Activated CD8-positive, alpha-beta T cell treated with anti-CD3 and anti-CD28 coated beads for 36 hours (primary cell): Measurements from ENCODE around the gene METTL16. TPM values are rescaled to one million over a fixed set of nuclear protein-coding genes. Genes with fewer than 3 reads are reported as not detected.

Experiments
- ATAC-seq: fragments of 200-7000 bp; cut with Tn5 transposase; one replicate; pipeline ENCODE4 v1.10.0; 2021; ENCODE audit warnings: mild to moderate bottlenecking, moderate library complexity
- CTCF ChIA-PET: fragments of 350-600 bp; sonication (Branson Sonifier 250); formaldehyde crosslinking; loops from one replicate; lab custom pipeline; 2021; ENCODE audit warnings: antibody characterized with exemption; lab: Charles Lee
- POLR2A ChIA-PET: fragments of 350-600 bp; sonication (Branson Sonifier 250); formaldehyde crosslinking; loops from one replicate; lab custom pipeline; 2021; ENCODE audit warnings: antibody characterized with exemption; lab: Charles Lee
- DNase-seq: peaks from one replicate; pipeline ENCODE4 v3.0.0-alpha.2; 2020
- H3K27ac Mint-ChIP-seq: one replicate; pipeline ENCODE4 v1.8.0; 2021; ENCODE audit warnings: mild to moderate bottlenecking, mixed read lengths
- H3K27me3 Mint-ChIP-seq: one replicate; pipeline ENCODE4 v1.8.0; 2021; ENCODE audit warnings: mixed read lengths
- H3K36me3 Mint-ChIP-seq: one replicate; pipeline ENCODE4 v1.8.0; 2021; ENCODE audit warnings: low read depth, mixed read lengths
- H3K4me1 Mint-ChIP-seq: one replicate; pipeline ENCODE4 v1.8.0; 2021; ENCODE audit warnings: low read depth, mixed read lengths
- H3K4me3 Mint-ChIP-seq: one replicate; pipeline ENCODE4 v1.8.0; 2021; ENCODE audit warnings: mild to moderate bottlenecking, moderate library complexity, mixed read lengths
- H3K9me3 Mint-ChIP-seq: one replicate; pipeline ENCODE4 v1.8.0; 2021; ENCODE audit warnings: mixed read lengths
- CTCF ChIP-seq: fragments of 200-600 bp; IDR thresholded peaks from one replicate; pipeline ENCODE4 v1.8.0; 2022; ENCODE audit warnings: antibody characterized with exemption, mild to moderate bottlenecking
- intact Hi-C: fragments of 100-400 bp; cut with micrococcal nuclease; formaldehyde crosslinking; loops from one replicate; pipeline ENCODE4 v1.10.0; 2022
- total RNA-seq, 2 experiments: library from RNA; stranded (reverse); gene quantifications; one replicate each; pipeline ENCODE4 v1.2.3, GENCODE V29; 2021

The METTL16 gene
- total RNA-seq, 2 experiments from 2014 or later = 47.9 to 50.3 TPM

GRCh38 chr17:2383628-2384167 is 128.0 kb downstream of the METTL16 start:
- peak overlapping the region; percentile 25 for H3K27ac Mint-ChIP-seq
- intact Hi-C loops = loop anchor here (2.0 kb wide), 1 partner anchor 33 kb away; no protein-coding TSS in a partner anchor
- H3K4me1 Mint-ChIP-seq = peaks cover 2% of the 10 kb centered on the region
- ATAC-seq (no peak), DNase-seq (no peak)
- no peaks in the 10 kb centered on the region for H3K9me3 Mint-ChIP-seq
- no peak overlapping the region for H3K4me3 Mint-ChIP-seq
- CTCF ChIA-PET = interaction anchor here (1.2 to 14.2 kb wide), 14 partner anchors 9 to 326 kb away, joined by 3 to 463 read pairs (median 13); partner anchors contain the start of gene MNT
- peaks cover 4% of the 10 kb centered on the region for H3K36me3 Mint-ChIP-seq
- POLR2A ChIA-PET = interaction anchor here (0.9 to 6.4 kb wide), 5 partner anchors 9 to 33 kb away, joined by 3 to 43 read pairs (median 21); partner anchors contain the start of gene MNT
- TF ChIP-seq CTCF = no peak
- no peaks in the 10 kb centered on the region for H3K27me3 Mint-ChIP-seq

- intact Hi-C loops = no loop called here
- ChIA-PET POLR2A (interaction anchor here (1.1 to 6.4 kb wide), 4 partner anchors 11 to 31 kb away, joined by 6 to 43 read pairs (median 29); partner anchors contain the start of gene MNT), CTCF (interaction anchor here (0.9 to 14.2 kb wide), 13 partner anchors 12 to 136 kb away, joined by 3 to 463 read pairs (median 19); partner anchors contain the start of gene MNT)
- DNase-seq (no peak), ATAC-seq (no peak)
- Mint-ChIP-seq H3K27me3 (no peaks in the 10 kb centered on the region), H3K9me3 (no peaks in the 10 kb centered on the region), H3K4me1 (no peaks in the 10 kb centered on the region), H3K27ac (peak overlapping the region; percentile 34), H3K36me3 (no peaks in the 10 kb centered on the region), H3K4me3 (no peak overlapping the region)
- no peak for TF ChIP-seq CTCF
Observed at GRCh38 chr17:2380950-2381649, 130.6 kb downstream of the METTL16 start.

- H3K9me3 Mint-ChIP-seq = no peaks in the 10 kb centered on the region
- DNase-seq (no peak), ATAC-seq (no peak)
- ChIA-PET POLR2A (interaction anchor here (1.1 to 4.3 kb wide), 3 partner anchors 11 to 32 kb away, joined by 6 to 37 read pairs (median 21); no protein-coding TSS in a partner anchor), CTCF (interaction anchor here (0.9 to 14.2 kb wide), 3 partner anchors 22 to 34 kb away, joined by 3 to 463 read pairs (median 46); partner anchors contain the start of gene MNT)
- no peak overlapping the region for H3K4me3 Mint-ChIP-seq
- H3K27ac Mint-ChIP-seq = peak overlapping the region; percentile 34
- no peaks in the 10 kb centered on the region for H3K27me3 Mint-ChIP-seq
- H3K4me1 Mint-ChIP-seq = no peaks in the 10 kb centered on the region
- no peak for TF ChIP-seq CTCF
- intact Hi-C loops = no loop called here
- H3K36me3 Mint-ChIP-seq = no peaks in the 10 kb centered on the region
Observed at GRCh38 chr17:2380226-2380922, 131.3 kb downstream of the METTL16 start.

GRCh38 chr17:2379489-2380225 is 132.0 kb downstream of the METTL16 start:
- no peaks in the 10 kb centered on the region for H3K36me3 Mint-ChIP-seq
- intact Hi-C loops = no loop called here
- POLR2A ChIA-PET = interaction anchor here (1.1 to 4.3 kb wide), 2 partner anchors 11 to 32 kb away, joined by 6 to 21 read pairs; no protein-coding TSS in a partner anchor

More at GRCh38 chr17:2379489-2380225, 132.0 kb downstream of the METTL16 start:
- CTCF ChIA-PET = interaction anchor here (0.9 to 14.2 kb wide), 3 partner anchors 12 to 35 kb away, joined by 3 to 463 read pairs (median 3); no protein-coding TSS in a partner anchor
- H3K27ac Mint-ChIP-seq = no peak overlapping the region
- no peak for TF ChIP-seq CTCF
- no peak for ATAC-seq
- no peaks in the 10 kb centered on the region for H3K4me1 Mint-ChIP-seq
- H3K4me3 Mint-ChIP-seq = no peak overlapping the region
- no peak for DNase-seq
- no peaks in the 10 kb centered on the region for H3K9me3 Mint-ChIP-seq
- no peaks in the 10 kb centered on the region for H3K27me3 Mint-ChIP-seq
